Astrocyte (in vitro differentiated cells and primary cell): Measurements from ENCODE around the gene POMT2. TPM values are rescaled to one million over a fixed set of nuclear protein-coding genes. Genes with fewer than 3 reads are reported as not detected.

Experiments used
- DNase-seq: peaks from one replicate; pipeline ENCODE4 v3.0.0-alpha.2; 2010; ENCODE audit warnings: low read depth
- FAIRE-seq: peaks from 2 replicates; lab custom pipeline; 2011; peaks lifted over from hg19 to GRCh38; lab: Jason Lieb, UNC
- H2AFZ ChIP-seq: 2 replicates; pipeline ENCODE4 v1.6.0; 2012; ENCODE audit warnings: low read depth, low read length, inconsistent platforms
- H3K27ac ChIP-seq: 2 replicates; pipeline ENCODE4 v1.5.1; 2011; ENCODE audit warnings: low read depth, low read length, inconsistent platforms
- H3K27me3 ChIP-seq: 2 replicates; pipeline ENCODE4 v1.6.0; 2011; ENCODE audit warnings: low read length, inconsistent platforms; ENCODE audit not compliant: insufficient read depth
- H3K36me3 ChIP-seq: 2 replicates; pipeline ENCODE4 v1.5.1; 2011; ENCODE audit warnings: low read length, inconsistent platforms; ENCODE audit not compliant: insufficient read depth
- H3K4me1 ChIP-seq: 2 replicates; pipeline ENCODE4 v1.5.1; 2011; ENCODE audit warnings: low read length, inconsistent platforms; ENCODE audit not compliant: insufficient read depth
- H3K4me2 ChIP-seq: 2 replicates; pipeline ENCODE4 v1.6.0; 2012; ENCODE audit warnings: low read length, inconsistent platforms
- H3K4me3 ChIP-seq: 2 replicates; pipeline ENCODE4 v1.5.1; 2011; ENCODE audit warnings: low read depth, mild to moderate bottlenecking, low read length, inconsistent platforms; ENCODE audit not compliant: insufficient read depth
- H3K79me2 ChIP-seq: 2 replicates; pipeline ENCODE4 v1.6.0; 2012; ENCODE audit warnings: mild to moderate bottlenecking, low read length, inconsistent platforms; ENCODE audit not compliant: insufficient read depth
- H3K9ac ChIP-seq: 2 replicates; pipeline ENCODE4 v1.6.0; 2012; ENCODE audit warnings: mild to moderate bottlenecking, low read length, inconsistent platforms
- H3K9me3 ChIP-seq: 2 replicates; pipeline ENCODE4 v1.5.1; 2012; ENCODE audit warnings: low read depth, mild to moderate bottlenecking, low read length, inconsistent platforms; ENCODE audit not compliant: insufficient read depth
- H4K20me1 ChIP-seq: 2 replicates; pipeline ENCODE4 v1.6.0; 2012; ENCODE audit warnings: low read length, inconsistent platforms; ENCODE audit not compliant: insufficient read depth
- H3K27ac Mint-ChIP-seq: one replicate; pipeline ENCODE4 v1.8.0; 2021; ENCODE audit warnings: mild to moderate bottlenecking, mixed read lengths; ENCODE audit not compliant: unreplicated experiment
- H3K27me3 Mint-ChIP-seq: one replicate; pipeline ENCODE4 v1.8.0; 2021; ENCODE audit warnings: low read depth, mixed read lengths; ENCODE audit not compliant: unreplicated experiment
- H3K36me3 Mint-ChIP-seq: one replicate; pipeline ENCODE4 v1.8.0; 2021; ENCODE audit warnings: low read depth, mixed read lengths; ENCODE audit not compliant: unreplicated experiment
- H3K4me1 Mint-ChIP-seq: one replicate; pipeline ENCODE4 v1.8.0; 2021; ENCODE audit warnings: low read depth, mixed read lengths; ENCODE audit not compliant: unreplicated experiment
- H3K4me3 Mint-ChIP-seq: one replicate; pipeline ENCODE4 v1.8.0; 2021; ENCODE audit warnings: mild to moderate bottlenecking, moderate library complexity, mixed read lengths; ENCODE audit not compliant: unreplicated experiment
- H3K9me3 Mint-ChIP-seq: one replicate; pipeline ENCODE4 v1.8.0; 2021; ENCODE audit warnings: mild to moderate bottlenecking, mixed read lengths; ENCODE audit not compliant: unreplicated experiment
- CTCF ChIP-seq: IDR thresholded peaks from 2 replicates; pipeline ENCODE4 v1.5.1; 2011; ENCODE audit warnings: low read depth, mild to moderate bottlenecking, inconsistent platforms, low read length, moderate library complexity; ENCODE audit not compliant: insufficient read depth
- EZH2 ChIP-seq: IDR thresholded peaks from 2 replicates; pipeline ENCODE4 v1.6.1; 2012; ENCODE audit warnings: mild to moderate bottlenecking, low read length, inconsistent platforms; ENCODE audit not compliant: insufficient read depth
- total RNA-seq: library from RNA; stranded (reverse); gene quantifications from 2 replicates; pipeline ENCODE4 v1.2.1, GENCODE V29; 2021

Gene POMT2
- total RNA-seq, 1 donor from 2014 or later = 53.4 TPM

DNA sequence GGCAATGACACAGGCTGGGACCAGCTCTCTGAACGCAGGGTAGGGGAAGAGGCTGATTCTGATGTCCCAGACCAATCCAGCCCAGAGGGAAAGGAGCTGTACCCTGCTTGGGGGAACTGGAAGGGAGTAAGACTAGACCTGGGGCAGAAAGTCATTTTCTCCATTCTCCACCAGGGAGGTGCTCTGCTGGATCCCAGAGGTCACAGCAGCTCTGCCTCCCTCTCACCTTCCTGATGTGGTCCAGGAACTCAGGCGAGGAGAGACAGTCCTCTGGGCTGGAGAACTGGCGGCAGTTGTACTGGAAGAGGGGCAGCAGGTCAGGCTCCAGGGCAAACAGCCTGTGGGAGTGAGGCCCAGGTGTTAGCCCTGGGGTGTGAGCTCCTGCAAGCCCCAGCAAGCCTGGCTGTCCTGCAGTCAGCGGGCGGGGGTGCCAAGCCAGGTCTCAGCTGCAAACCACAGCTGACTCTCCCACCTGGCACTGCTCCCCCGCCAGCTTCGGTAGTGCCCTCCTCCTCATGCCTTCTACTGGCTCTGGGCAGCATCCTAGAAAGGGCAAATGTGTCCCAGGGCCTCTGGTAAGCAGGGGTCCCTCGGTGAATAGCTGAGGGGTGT is 51.6 kb downstream of the POMT2 start:
- Histone ChIP-seq H3K4me3 (no peak overlapping the region), H3K4me1 (no peaks in the 10 kb centered on the region), H3K79me2 (no peaks in the 10 kb centered on the region), H3K27ac (no peak overlapping the region), H2AFZ (no peak overlapping the region), H3K9me3 (no peaks in the 10 kb centered on the region), H3K27me3 (peaks cover 28% of the 10 kb centered on the region), H3K9ac (no peak overlapping the region), H4K20me1 (no peaks in the 10 kb centered on the region), H3K36me3 (no peaks in the 10 kb centered on the region), H3K4me2 (no peak overlapping the region)
- no peak for FAIRE-seq
- TF ChIP-seq EZH2 = no peak
- TF ChIP-seq CTCF = no peak
- H3K4me3 Mint-ChIP-seq = no peak overlapping the region
- H3K36me3 Mint-ChIP-seq = peaks cover 3% of the 10 kb centered on the region
- no peaks in the 10 kb centered on the region for H3K4me1 Mint-ChIP-seq
- no peak for DNase-seq
- H3K27me3 Mint-ChIP-seq = peaks cover 62% of the 10 kb centered on the region
- H3K9me3 Mint-ChIP-seq = no peaks in the 10 kb centered on the region
- H3K27ac Mint-ChIP-seq = no peak overlapping the region

GRCh38 chr14:77267937-77268699 is 52.6 kb downstream of the POMT2 start:
- no peaks in the 10 kb centered on the region for H3K36me3 Mint-ChIP-seq
- H3K9me3 ChIP-seq = no peaks in the 10 kb centered on the region
- H4K20me1 ChIP-seq = no peaks in the 10 kb centered on the region
- no peak for TF ChIP-seq CTCF
- TF ChIP-seq EZH2 = no peak
- H3K79me2 ChIP-seq = no peaks in the 10 kb centered on the region
- H2AFZ ChIP-seq = no peak overlapping the region
- no peaks in the 10 kb centered on the region for H3K36me3 ChIP-seq
- H3K4me2 ChIP-seq = no peak overlapping the region
- H3K27ac ChIP-seq = no peak overlapping the region
- FAIRE-seq (no peak), DNase-seq (no peak)
- no peaks in the 10 kb centered on the region for H3K9me3 Mint-ChIP-seq
- peaks cover 65% of the 10 kb centered on the region for H3K27me3 Mint-ChIP-seq
- no peaks in the 10 kb centered on the region for H3K4me1 ChIP-seq
- no peak overlapping the region for H3K9ac ChIP-seq
- H3K4me1 Mint-ChIP-seq = no peaks in the 10 kb centered on the region
- H3K4me3 Mint-ChIP-seq = no peak overlapping the region
- no peak overlapping the region for H3K4me3 ChIP-seq
- H3K27ac Mint-ChIP-seq = no peak overlapping the region
- peaks cover 28% of the 10 kb centered on the region for H3K27me3 ChIP-seq

- Histone ChIP-seq H2AFZ (no peak overlapping the region), H4K20me1 (no peaks in the 10 kb centered on the region), H3K79me2 (no peaks in the 10 kb centered on the region), H3K9ac (no peak overlapping the region), H3K27ac (no peak overlapping the region), H3K4me2 (no peak overlapping the region), H3K36me3 (no peaks in the 10 kb centered on the region), H3K27me3 (peaks cover 34% of the 10 kb centered on the region), H3K4me3 (no peak overlapping the region), H3K4me1 (no peaks in the 10 kb centered on the region), H3K9me3 (no peaks in the 10 kb centered on the region)
- FAIRE-seq (no peak), DNase-seq (no peak)
- no peaks in the 10 kb centered on the region for H3K4me1 Mint-ChIP-seq
- TF ChIP-seq EZH2 = no peak
- no peak for TF ChIP-seq CTCF
- H3K4me3 Mint-ChIP-seq = no peak overlapping the region
- H3K27ac Mint-ChIP-seq = no peak overlapping the region
- H3K9me3 Mint-ChIP-seq = no peaks in the 10 kb centered on the region
- peaks cover 56% of the 10 kb centered on the region for H3K27me3 Mint-ChIP-seq
- H3K36me3 Mint-ChIP-seq = no peaks in the 10 kb centered on the region
Observed at GRCh38 chr14:77266336-77266735, 54.3 kb downstream of the POMT2 start.
